ENCODE results near the gene SEC11A. TPM values are rescaled to one million over a fixed set of nuclear protein-coding genes. Genes with fewer than 3 reads are reported as not detected.

Gene SEC11A
- total RNA-seq, 4 donors from 2014 or later: 19.9 to 124 (median 83.0) TPM

DNA sequence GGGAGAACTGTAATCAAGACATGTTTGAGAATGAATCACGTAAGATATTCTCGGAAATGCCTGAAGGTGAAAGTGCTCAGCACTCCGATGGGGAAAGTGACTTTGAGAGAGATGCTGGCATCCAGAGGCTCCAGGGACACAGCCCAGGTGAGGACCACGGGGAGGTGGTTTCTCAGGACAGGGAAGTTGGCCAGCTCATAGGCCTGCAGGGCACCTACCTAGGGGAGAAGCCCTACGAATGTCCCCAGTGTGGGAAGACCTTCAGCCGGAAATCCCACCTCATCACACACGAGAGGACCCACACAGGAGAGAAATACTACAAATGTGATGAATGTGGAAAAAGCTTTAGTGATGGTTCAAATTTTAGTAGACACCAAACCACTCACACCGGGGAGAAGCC lies 95.3 kb downstream of the SEC11A start:
- intact Hi-C loops (cut with DNase I; ENCODE audit: low total_unique reads): no loop called here

More for the DNA sequence above, 95.3 kb downstream of the SEC11A start:
- H3K27ac ChIP-seq: no peak overlapping the region
- H3K4me3 ChIP-seq: no peak overlapping the region
- TF ChIP-seq, protein P1, sequence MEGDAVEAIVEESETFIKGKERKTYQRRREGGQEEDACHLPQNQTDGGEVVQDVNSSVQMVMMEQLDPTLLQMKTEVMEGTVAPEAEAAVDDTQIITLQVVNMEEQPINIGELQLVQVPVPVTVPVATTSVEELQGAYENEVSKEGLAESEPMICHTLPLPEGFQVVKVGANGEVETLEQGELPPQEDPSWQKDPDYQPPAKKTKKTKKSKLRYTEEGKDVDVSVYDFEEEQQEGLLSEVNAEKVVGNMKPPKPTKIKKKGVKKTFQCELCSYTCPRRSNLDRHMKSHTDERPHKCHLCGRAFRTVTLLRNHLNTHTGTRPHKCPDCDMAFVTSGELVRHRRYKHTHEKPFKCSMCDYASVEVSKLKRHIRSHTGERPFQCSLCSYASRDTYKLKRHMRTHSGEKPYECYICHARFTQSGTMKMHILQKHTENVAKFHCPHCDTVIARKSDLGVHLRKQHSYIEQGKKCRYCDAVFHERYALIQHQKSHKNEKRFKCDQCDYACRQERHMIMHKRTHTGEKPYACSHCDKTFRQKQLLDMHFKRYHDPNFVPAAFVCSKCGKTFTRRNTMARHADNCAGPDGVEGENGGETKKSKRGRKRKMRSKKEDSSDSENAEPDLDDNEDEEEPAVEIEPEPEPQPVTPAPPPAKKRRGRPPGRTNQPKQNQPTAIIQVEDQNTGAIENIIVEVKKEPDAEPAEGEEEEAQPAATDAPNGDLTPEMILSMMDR (IDR thresholded peaks at IDR 0.05): no peak
- TF ChIP-seq EP300 (IDR thresholded peaks at IDR 0.05; ENCODE audit: low read depth) (no peak), POLR2A (IDR thresholded peaks at IDR 0.05) (no peak), POLR2AphosphoS5 (IDR thresholded peaks at IDR 0.05) (no peak)
- 95 to 96% methylated on average over 4 to 8 of the region's 8 CpGs for WGBS, 2 donors (ENCODE audit: low coverage in 1 of 2)
- peaks cover 0 to 35% (median 8%) of the 10 kb centered on the region in 4 donors for H3K36me3 ChIP-seq
- no peak for DNase-seq
- peaks cover 15 to 25% of the 10 kb centered on the region in 2 donors for H3K9me3 ChIP-seq
- no peaks in the 10 kb centered on the region for H3K4me1 ChIP-seq
- in situ Hi-C loops (cut with MboI; ENCODE audit: low pct_ligation_motif_present in 1 of 4, low pct_unique_long_range_greater_than_20kb in 1 of 4, low sequenced_read_pairs in 3 of 4): no loop called here
- no peaks in the 10 kb centered on the region for H3K27me3 ChIP-seq

Other genes starting within 250 kb of the SEC11A start
- gene ZSCAN2, start 115.1 kb downstream of the SEC11A start, total RNA-seq: 10 to 100 TPM in 1 of 4 donors, 1 to 10 TPM in 3; 1.1 to 55.9 (median 8.1) TPM
- 10 to 100 TPM; 12.7 to 37.4 (median 26.5) TPM for gene WDR73, start 61.9 kb downstream of the SEC11A start, total RNA-seq
- 1 to 10 TPM in 2 of 4 donors, not detected in 2; 2.3 to 2.4 TPM for gene NMB, start 57.9 kb downstream of the SEC11A start, total RNA-seq
- 10 to 100 TPM; 23.5 to 41.1 (median 26.5) TPM for gene ZNF592, start 32.5 kb upstream of the SEC11A start, total RNA-seq
- gene ALPK3, start 101.2 kb upstream of the SEC11A start, total RNA-seq: 1 to 10 TPM; 1.1 to 4.6 (median 2.8) TPM
- gene SLC28A1, start 168.5 kb upstream of the SEC11A start, total RNA-seq: not detected